ENCODE results near the gene OR7A10.
"Not testable (repeated sequence)": the region's sequence is repeated elsewhere in the genome, so short reads cannot be mapped to it uniquely, and the experiment has no call there.

OR7A10 gene

GRCh38 chr19:14792250-14792649, 56.5 kb downstream of the OR7A10 start:
- not testable (repeated sequence) for DNase-seq
